ENCODE results near the gene OGA. TPM values are rescaled to one million over a fixed set of nuclear protein-coding genes. Genes with fewer than 3 reads are reported as not detected.

OGA gene
- total and polyA plus RNA-seq, 2 donors (not counting 3 experiments of a cell fraction or from before 2014, with no cell fraction given): 30.8 to 118 TPM

DNA sequence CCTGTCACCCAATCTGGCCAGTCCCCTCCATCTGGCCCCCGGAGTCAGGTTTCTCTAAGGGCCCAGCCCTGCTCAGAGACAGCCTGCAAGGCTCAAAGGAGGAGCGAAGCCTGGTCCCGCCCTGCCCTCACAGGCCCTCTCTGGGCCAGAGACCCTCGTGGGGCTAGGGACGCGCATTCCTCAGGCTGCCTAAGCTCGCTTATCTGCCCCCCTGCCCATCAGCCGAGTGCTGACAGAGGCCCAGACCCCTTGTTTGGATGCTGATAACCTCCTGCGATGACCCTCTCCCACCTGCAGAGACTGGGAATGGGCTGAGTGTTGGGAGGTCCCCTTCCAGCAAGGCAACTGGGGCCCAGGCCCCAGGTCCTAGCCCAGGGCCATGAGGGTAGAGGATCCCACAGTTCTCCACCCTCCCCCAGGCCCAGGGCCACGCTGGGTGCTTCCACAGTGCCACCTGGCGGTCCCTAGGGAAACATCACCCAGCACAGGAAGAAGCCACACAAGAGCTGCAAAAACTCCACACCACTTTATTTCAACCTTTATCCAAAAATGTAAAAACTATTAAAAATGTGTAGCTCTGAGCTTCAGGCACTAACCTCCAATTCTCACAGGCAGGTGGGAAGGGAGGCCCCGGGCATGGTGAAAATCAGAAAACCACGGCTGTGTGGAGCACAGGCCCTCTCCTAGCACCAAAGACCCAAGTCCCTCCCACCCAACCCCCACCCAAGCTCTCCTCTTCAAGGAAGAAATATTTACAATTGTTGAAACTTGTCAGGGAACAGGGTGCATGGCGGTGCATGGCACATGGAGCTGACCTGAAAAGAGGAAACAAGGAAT, 37.2 kb downstream of the OGA start:
- H3K4me3 ChIP-seq (replicated peaks in 1 of 3; ENCODE audit: insufficient read depth in 1 of 3, low read depth in 1 of 3, low read length in 3 of 3): no peak overlapping the region
- peak; percentile 90 for FAIRE-seq
- H2AFZ ChIP-seq (ENCODE audit: low read depth, low read length): no peak overlapping the region
- no peak overlapping the region for H3K9ac ChIP-seq (replicated peaks; ENCODE audit: extremely low read depth, insufficient read depth, low read length)
- peaks cover 7% of the 10 kb centered on the region for H3K79me2 ChIP-seq (ENCODE audit: control insufficient read depth, insufficient read depth, low read length)
- dilution Hi-C loops (cut with MboI; ENCODE audit: extremely low pct_ligation_motif_present, low sequenced_read_pairs): no loop called here
- no peaks in the 10 kb centered on the region for H3K9me1 ChIP-seq (replicated peaks; ENCODE audit: control insufficient read depth, extremely low read depth, insufficient read depth, low read length)
- H3K36me3 ChIP-seq (ENCODE audit: control insufficient read depth in 2 of 2, extremely low read depth in 1 of 2, insufficient read depth in 2 of 2, low read length in 2 of 2): peaks cover 5 to 8% of the 10 kb centered on the region in 2 experiments
- H3K27ac ChIP-seq (ENCODE audit: insufficient read depth, low read depth, low read length): no peak overlapping the region
- no peaks in the 10 kb centered on the region for H4K20me1 ChIP-seq (replicated peaks; ENCODE audit: control insufficient read depth, extremely low read depth, insufficient read depth, low read length)
- POLR2A ChIA-PET: interaction anchor here (0.7 to 1.4 kb wide), 2 partner anchors 12 to 562 kb away, joined by 3 to 4 read pairs; no protein-coding TSS in a partner anchor
- TF ChIP-seq, protein P1, sequence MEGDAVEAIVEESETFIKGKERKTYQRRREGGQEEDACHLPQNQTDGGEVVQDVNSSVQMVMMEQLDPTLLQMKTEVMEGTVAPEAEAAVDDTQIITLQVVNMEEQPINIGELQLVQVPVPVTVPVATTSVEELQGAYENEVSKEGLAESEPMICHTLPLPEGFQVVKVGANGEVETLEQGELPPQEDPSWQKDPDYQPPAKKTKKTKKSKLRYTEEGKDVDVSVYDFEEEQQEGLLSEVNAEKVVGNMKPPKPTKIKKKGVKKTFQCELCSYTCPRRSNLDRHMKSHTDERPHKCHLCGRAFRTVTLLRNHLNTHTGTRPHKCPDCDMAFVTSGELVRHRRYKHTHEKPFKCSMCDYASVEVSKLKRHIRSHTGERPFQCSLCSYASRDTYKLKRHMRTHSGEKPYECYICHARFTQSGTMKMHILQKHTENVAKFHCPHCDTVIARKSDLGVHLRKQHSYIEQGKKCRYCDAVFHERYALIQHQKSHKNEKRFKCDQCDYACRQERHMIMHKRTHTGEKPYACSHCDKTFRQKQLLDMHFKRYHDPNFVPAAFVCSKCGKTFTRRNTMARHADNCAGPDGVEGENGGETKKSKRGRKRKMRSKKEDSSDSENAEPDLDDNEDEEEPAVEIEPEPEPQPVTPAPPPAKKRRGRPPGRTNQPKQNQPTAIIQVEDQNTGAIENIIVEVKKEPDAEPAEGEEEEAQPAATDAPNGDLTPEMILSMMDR (IDR thresholded peaks at IDR 0.05; ENCODE audit: extremely low read depth in 1 of 2, insufficient read depth in 1 of 2, low read depth in 1 of 2, low read length in 2 of 2): peak; percentile 93 to 96
- TF ChIP-seq JUN (IDR thresholded peaks at IDR 0.05; ENCODE audit: borderline replicate concordance, insufficient read depth, insufficient read length, low read depth): no peak
- no peaks in the 10 kb centered on the region for H3K9me3 ChIP-seq (replicated peaks; ENCODE audit: control insufficient read depth, insufficient read depth, low read length)
- BruUV-seq (replicated peaks): no TSS peak
- intact Hi-C loops (cut with micrococcal nuclease): loop anchor here (1.0 to 5.0 kb wide), 6 partner anchors 36 to 620 kb away; partner anchors contain the start of genes FBXW4 and OGA
- H3K27me3 ChIP-seq (ENCODE audit: control insufficient read depth in 2 of 2, insufficient read depth in 2 of 2, low read length in 2 of 2): peaks cover 14 to 25% of the 10 kb centered on the region in 2 experiments
- DNase-seq (ENCODE audit: low read depth, low spot score): peak; percentile 53
- H3K4me1 ChIP-seq (ENCODE audit: control insufficient read depth, extremely low read depth, insufficient read depth, low read length): peaks cover 26% of the 10 kb centered on the region
- CTCF ChIA-PET: interaction anchor here (0.5 to 5.8 kb wide), 46 partner anchors 9 to 619 kb away, joined by 3 to 193 read pairs (median 4); partner anchors contain the start of genes DPCD, OGA and POLL
- no peak overlapping the region for H3K4me2 ChIP-seq (ENCODE audit: insufficient read depth, low read length)
